K562 (cell line): Measurements from ENCODE around the gene FGGY. TPM values are rescaled to one million over a fixed set of nuclear protein-coding genes. Genes with fewer than 3 reads are reported as not detected.

Experiments used
- ATF4 ChIP-seq: fragments of 450-650 bp; formaldehyde crosslinking; IDR thresholded peaks from 2 replicates; pipeline ENCODE4 v1.4.0; 2022; ENCODE audit warnings: mild to moderate bottlenecking, moderate library complexity
- HES1 ChIP-seq: fragments of 450-650 bp; IDR thresholded peaks from 2 replicates; pipeline ENCODE4 v1.6.1; 2016; ENCODE audit warnings: low read depth, mild to moderate bottlenecking, moderate library complexity
- NFIC ChIP-seq: fragments of 450-650 bp; IDR thresholded peaks from 2 replicates; pipeline ENCODE4 v1.6.1; 2017; ENCODE audit warnings: mild to moderate bottlenecking, inconsistent platforms
- SMARCB1 ChIP-seq: IDR thresholded peaks from 2 replicates; pipeline ENCODE4 v1.6.1; 2011; ENCODE audit warnings: improper control_type of control experiment, low read depth; ENCODE audit not compliant: insufficient read length
- polyA plus RNA-seq, 8 experiments: library from polyadenylated mRNA; depleted of rRNA in 4 of 8; stranded (reverse) in 5 of 8; unstranded in 3 of 8; fragments of >200 nt; fragmentation: Nextera tagmentation in 2 of 8; fragmentation: Illumina TruSeq in 1 of 8; extraction: Ambion mirVana in 2 of 8; extraction: Trizol in 1 of 8; gene quantifications; 2 replicates each; pipeline versions ENCODE4 v1.2.1 to v1.2.3, GENCODE V29; 2011 to 2014; ENCODE audit warnings: inconsistent platforms in 1 of 8, missing spikeins in 1 of 8
- total RNA-seq, 7 experiments: library from RNA; depleted of rRNA in 6 of 7; stranded (reverse); fragments of >200 nt in 6 of 7; fragmentation: Illumina TruSeq in 2 of 7; extraction: Trizol in 2 of 7; gene quantifications; 2 replicates each; pipeline versions ENCODE4 v1.2.1 to v1.2.3, GENCODE V29; 2011 to 2021; ENCODE audit warnings: low replicate concordance in 1 of 7
- TF ChIP-seq, protein P1 (sequence below): sonication (generic); formaldehyde crosslinking; IDR thresholded peaks from 2 replicates; pipeline ENCODE4 v1.8.0; 2022; ENCODE audit warnings: mild to moderate bottlenecking, missing genetic modification reagents
- TF ChIP-seq, protein P2 (sequence below), 2 experiments: fragments of 450-650 bp; formaldehyde crosslinking in 1 of 2; IDR thresholded peaks; 2 replicates each; pipeline versions ENCODE4 v1.4.0 to v1.6.1; 2014 to 2020; ENCODE audit warnings: mild to moderate bottlenecking in 2 of 2, borderline replicate concordance in 1 of 2, low read depth in 1 of 2
- TF ChIP-seq, protein P3 (sequence below): fragments of 200-400 bp; formaldehyde crosslinking; IDR thresholded peaks from 2 replicates; pipeline ENCODE4 v1.6.1; 2017; ENCODE audit warnings: mild to moderate bottlenecking, low read depth, low read length, moderate library complexity

The FGGY gene
- total and polyA plus RNA-seq, 9 of the 15 experiments (the other 6 are each of a cell fraction or from before 2014, with no cell fraction given) = 9.7 to 19.2 (median 12.6) TPM

GRCh38 chr1:59393211-59394180 lies 96.6 kb downstream of the FGGY start (continued):
- TF ChIP-seq HES1 (no peak), ATF4 (no peak), NFIC (peak; percentile 43; the same call in 1 of the 2 replicates), SMARCB1 (no peak)
- TF ChIP-seq, protein P1, sequence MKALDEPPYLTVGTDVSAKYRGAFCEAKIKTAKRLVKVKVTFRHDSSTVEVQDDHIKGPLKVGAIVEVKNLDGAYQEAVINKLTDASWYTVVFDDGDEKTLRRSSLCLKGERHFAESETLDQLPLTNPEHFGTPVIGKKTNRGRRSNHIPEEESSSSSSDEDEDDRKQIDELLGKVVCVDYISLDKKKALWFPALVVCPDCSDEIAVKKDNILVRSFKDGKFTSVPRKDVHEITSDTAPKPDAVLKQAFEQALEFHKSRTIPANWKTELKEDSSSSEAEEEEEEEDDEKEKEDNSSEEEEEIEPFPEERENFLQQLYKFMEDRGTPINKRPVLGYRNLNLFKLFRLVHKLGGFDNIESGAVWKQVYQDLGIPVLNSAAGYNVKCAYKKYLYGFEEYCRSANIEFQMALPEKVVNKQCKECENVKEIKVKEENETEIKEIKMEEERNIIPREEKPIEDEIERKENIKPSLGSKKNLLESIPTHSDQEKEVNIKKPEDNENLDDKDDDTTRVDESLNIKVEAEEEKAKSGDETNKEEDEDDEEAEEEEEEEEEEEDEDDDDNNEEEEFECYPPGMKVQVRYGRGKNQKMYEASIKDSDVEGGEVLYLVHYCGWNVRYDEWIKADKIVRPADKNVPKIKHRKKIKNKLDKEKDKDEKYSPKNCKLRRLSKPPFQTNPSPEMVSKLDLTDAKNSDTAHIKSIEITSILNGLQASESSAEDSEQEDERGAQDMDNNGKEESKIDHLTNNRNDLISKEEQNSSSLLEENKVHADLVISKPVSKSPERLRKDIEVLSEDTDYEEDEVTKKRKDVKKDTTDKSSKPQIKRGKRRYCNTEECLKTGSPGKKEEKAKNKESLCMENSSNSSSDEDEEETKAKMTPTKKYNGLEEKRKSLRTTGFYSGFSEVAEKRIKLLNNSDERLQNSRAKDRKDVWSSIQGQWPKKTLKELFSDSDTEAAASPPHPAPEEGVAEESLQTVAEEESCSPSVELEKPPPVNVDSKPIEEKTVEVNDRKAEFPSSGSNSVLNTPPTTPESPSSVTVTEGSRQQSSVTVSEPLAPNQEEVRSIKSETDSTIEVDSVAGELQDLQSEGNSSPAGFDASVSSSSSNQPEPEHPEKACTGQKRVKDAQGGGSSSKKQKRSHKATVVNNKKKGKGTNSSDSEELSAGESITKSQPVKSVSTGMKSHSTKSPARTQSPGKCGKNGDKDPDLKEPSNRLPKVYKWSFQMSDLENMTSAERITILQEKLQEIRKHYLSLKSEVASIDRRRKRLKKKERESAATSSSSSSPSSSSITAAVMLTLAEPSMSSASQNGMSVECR (CRISPR knock-in tag) = no peak
- TF ChIP-seq, protein P2, sequence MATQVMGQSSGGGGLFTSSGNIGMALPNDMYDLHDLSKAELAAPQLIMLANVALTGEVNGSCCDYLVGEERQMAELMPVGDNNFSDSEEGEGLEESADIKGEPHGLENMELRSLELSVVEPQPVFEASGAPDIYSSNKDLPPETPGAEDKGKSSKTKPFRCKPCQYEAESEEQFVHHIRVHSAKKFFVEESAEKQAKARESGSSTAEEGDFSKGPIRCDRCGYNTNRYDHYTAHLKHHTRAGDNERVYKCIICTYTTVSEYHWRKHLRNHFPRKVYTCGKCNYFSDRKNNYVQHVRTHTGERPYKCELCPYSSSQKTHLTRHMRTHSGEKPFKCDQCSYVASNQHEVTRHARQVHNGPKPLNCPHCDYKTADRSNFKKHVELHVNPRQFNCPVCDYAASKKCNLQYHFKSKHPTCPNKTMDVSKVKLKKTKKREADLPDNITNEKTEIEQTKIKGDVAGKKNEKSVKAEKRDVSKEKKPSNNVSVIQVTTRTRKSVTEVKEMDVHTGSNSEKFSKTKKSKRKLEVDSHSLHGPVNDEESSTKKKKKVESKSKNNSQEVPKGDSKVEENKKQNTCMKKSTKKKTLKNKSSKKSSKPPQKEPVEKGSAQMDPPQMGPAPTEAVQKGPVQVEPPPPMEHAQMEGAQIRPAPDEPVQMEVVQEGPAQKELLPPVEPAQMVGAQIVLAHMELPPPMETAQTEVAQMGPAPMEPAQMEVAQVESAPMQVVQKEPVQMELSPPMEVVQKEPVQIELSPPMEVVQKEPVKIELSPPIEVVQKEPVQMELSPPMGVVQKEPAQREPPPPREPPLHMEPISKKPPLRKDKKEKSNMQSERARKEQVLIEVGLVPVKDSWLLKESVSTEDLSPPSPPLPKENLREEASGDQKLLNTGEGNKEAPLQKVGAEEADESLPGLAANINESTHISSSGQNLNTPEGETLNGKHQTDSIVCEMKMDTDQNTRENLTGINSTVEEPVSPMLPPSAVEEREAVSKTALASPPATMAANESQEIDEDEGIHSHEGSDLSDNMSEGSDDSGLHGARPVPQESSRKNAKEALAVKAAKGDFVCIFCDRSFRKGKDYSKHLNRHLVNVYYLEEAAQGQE (IDR thresholded peaks at IDR 0.05; ENCODE audit: borderline replicate concordance) = no peak
- TF ChIP-seq, protein P2 (CRISPR knock-in tag; IDR thresholded peaks at IDR 0.05; ENCODE audit: low read depth) = no peak
- TF ChIP-seq, protein P3, sequence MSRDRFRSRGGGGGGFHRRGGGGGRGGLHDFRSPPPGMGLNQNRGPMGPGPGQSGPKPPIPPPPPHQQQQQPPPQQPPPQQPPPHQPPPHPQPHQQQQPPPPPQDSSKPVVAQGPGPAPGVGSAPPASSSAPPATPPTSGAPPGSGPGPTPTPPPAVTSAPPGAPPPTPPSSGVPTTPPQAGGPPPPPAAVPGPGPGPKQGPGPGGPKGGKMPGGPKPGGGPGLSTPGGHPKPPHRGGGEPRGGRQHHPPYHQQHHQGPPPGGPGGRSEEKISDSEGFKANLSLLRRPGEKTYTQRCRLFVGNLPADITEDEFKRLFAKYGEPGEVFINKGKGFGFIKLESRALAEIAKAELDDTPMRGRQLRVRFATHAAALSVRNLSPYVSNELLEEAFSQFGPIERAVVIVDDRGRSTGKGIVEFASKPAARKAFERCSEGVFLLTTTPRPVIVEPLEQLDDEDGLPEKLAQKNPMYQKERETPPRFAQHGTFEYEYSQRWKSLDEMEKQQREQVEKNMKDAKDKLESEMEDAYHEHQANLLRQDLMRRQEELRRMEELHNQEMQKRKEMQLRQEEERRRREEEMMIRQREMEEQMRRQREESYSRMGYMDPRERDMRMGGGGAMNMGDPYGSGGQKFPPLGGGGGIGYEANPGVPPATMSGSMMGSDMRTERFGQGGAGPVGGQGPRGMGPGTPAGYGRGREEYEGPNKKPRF = no peak
